Measurements from ENCODE around the gene HPSE2. TPM values are rescaled to one million over a fixed set of nuclear protein-coding genes. Genes with fewer than 3 reads are reported as not detected.

Gene HPSE2
- total RNA-seq, 1 experiment from 2014 or later, result 0.05 TPM

DNA sequence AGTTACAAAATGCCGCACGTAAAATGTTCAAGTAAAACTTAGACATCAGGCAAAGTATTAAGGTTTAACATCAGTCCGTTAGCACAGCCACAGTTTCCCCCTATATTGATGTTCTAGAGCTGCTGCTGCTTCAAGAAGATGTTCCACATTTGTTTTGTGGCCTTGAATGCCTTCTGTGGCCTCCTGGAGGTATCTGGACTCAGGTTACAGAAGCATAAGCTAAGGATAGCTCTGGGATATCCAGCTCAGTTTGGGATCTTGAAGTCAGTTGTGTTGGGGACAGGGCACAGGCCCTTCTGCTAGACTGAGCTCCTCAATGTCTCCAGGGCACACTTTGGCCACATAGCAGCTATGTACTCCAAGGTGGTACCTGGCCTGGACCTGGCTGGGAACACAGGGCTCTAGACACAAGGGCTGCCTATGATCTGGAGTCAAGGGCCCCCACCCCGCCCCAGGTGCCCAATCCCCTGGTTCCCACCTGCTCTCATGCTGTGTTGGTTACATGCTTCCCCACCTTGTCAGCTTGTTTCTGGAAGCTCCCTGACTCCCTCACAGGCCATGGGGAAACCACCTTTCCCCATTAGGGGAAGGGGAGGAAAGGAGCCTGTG, 825.4 kb downstream of the HPSE2 start:
- Histone ChIP-seq H3K4me1 (ENCODE audit: control insufficient read depth in 1 of 2, insufficient read depth in 2 of 2, low read length in 2 of 2) (peaks cover 6 to 14% of the 10 kb centered on the region in 2 experiments), H3K27me3 (ENCODE audit: insufficient read depth, low read length) (no peaks in the 10 kb centered on the region), H2AFZ (ENCODE audit: low read depth, low read length, poor library complexity, severe bottlenecking) (no peak overlapping the region), H3K9ac (ENCODE audit: low read length) (no peak overlapping the region), H4K20me1 (ENCODE audit: insufficient read depth) (no peaks in the 10 kb centered on the region), H3K27ac (ENCODE audit: low read depth, low read length) (no peak overlapping the region), H3K4me3 (replicated peaks in 1 of 2; ENCODE audit: low read depth in 1 of 2, low read length in 2 of 2) (no peak overlapping the region), H3K9me2 (ENCODE audit: insufficient read depth) (no peaks in the 10 kb centered on the region), H3K79me2 (ENCODE audit: insufficient read depth, low read length) (0 out of 2 replicates have a peak, but pooled peaks cover 7% of the 10 kb centered on the region), H3K9me3 (ENCODE audit: control insufficient read depth in 1 of 2, insufficient read depth in 1 of 2, low read depth in 1 of 2, low read length in 2 of 2) (no peaks in the 10 kb centered on the region), H3K36me3 (ENCODE audit: control insufficient read depth in 1 of 2, insufficient read depth in 2 of 2, low read length in 2 of 2) (no peaks in the 10 kb centered on the region), H3K4me2 (ENCODE audit: low read length) (no peak overlapping the region)
- ATAC-seq (no peak), DNase-seq (ENCODE audit: low read depth, low spot score) (no peak)
- no TSS peak for BruUV-seq (replicated peaks)
- intact Hi-C loops (cut with micrococcal nuclease), result loop anchor here (10.0 kb wide), 1 partner anchor 145 kb away; the partner anchor contains the start of gene LOXL4
- TF ChIP-seq, protein P1, sequence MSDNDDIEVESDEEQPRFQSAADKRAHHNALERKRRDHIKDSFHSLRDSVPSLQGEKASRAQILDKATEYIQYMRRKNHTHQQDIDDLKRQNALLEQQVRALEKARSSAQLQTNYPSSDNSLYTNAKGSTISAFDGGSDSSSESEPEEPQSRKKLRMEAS (IDR thresholded peaks at IDR 0.05), result no peak
- TF ChIP-seq POLR2A (IDR thresholded peaks at IDR 0.05; ENCODE audit: borderline replicate concordance, extremely low read depth, insufficient read depth, insufficient read length), result no peak
- no peak for TF ChIP-seq EZH2 (IDR thresholded peaks at IDR 0.05)
- no peak for TF ChIP-seq ZNF274 (IDR thresholded peaks at IDR 0.05; ENCODE audit: low read depth, low read length)
- no peak for TF ChIP-seq CEBPB (IDR thresholded peaks at IDR 0.05; ENCODE audit: low read depth)
- no peak for TF ChIP-seq JUND (IDR thresholded peaks at IDR 0.05)
- TF ChIP-seq CBX3 (IDR thresholded peaks at IDR 0.05; ENCODE audit: low read depth), result no peak
- TF ChIP-seq FOSL1 (IDR thresholded peaks at IDR 0.05; ENCODE audit: low read depth), result no peak
- ChIA-PET RAD21 (ENCODE audit: low non-redundant PET in 1 of 2, low total read pairs in 2 of 2, uncharacterized antibody in 2 of 2, unreplicated experiment in 2 of 2) (no interaction called here), CTCF (interaction anchor here (1.8 kb wide), 1 partner anchor 15 kb away, joined by 6 read pairs; no protein-coding TSS in a partner anchor), POLR2A (interaction anchor here (1.8 kb wide), 1 partner anchor 12 kb away, joined by 3 read pairs; no protein-coding TSS in a partner anchor)

- Histone ChIP-seq H2AFZ (ENCODE audit: low read depth, low read length, poor library complexity, severe bottlenecking) (no peak overlapping the region), H3K27ac (ENCODE audit: low read depth, low read length) (no peak overlapping the region), H4K20me1 (ENCODE audit: insufficient read depth) (no peaks in the 10 kb centered on the region), H3K9ac (ENCODE audit: low read length) (no peak overlapping the region), H3K36me3 (ENCODE audit: control insufficient read depth in 1 of 2, insufficient read depth in 2 of 2, low read length in 2 of 2) (no peaks in the 10 kb centered on the region), H3K4me3 (replicated peaks in 1 of 2; ENCODE audit: low read depth in 1 of 2, low read length in 2 of 2) (no peak overlapping the region), H3K9me3 (ENCODE audit: control insufficient read depth in 1 of 2, insufficient read depth in 1 of 2, low read depth in 1 of 2, low read length in 2 of 2) (no peaks in the 10 kb centered on the region), H3K9me2 (ENCODE audit: insufficient read depth) (no peaks in the 10 kb centered on the region), H3K4me2 (ENCODE audit: low read length) (no peak overlapping the region), H3K4me1 (ENCODE audit: control insufficient read depth in 1 of 2, insufficient read depth in 2 of 2, low read length in 2 of 2) (peaks cover 0 to 3% of the 10 kb centered on the region in 2 experiments; a peak in 2 of 4 replicates), H3K79me2 (ENCODE audit: insufficient read depth, low read length) (0 out of 2 replicates have a peak, but pooled peaks cover 2% of the 10 kb centered on the region), H3K27me3 (ENCODE audit: insufficient read depth, low read length) (no peaks in the 10 kb centered on the region)
- TF ChIP-seq EZH2 (IDR thresholded peaks at IDR 0.05) (no peak), YY1 (IDR thresholded peaks at IDR 0.05; ENCODE audit: extremely low read depth, insufficient replicate concordance, low read depth, low read length) (no peak), POLR2A (IDR thresholded peaks at IDR 0.05; ENCODE audit: borderline replicate concordance, extremely low read depth, insufficient read depth, insufficient read length) (no peak), SIN3A (IDR thresholded peaks at IDR 0.05; ENCODE audit: low read depth) (no peak), EZH2phosphoT487 (IDR thresholded peaks at IDR 0.05; ENCODE audit: borderline replicate concordance) (no peak), TCF7L2 (IDR thresholded peaks at IDR 0.05; ENCODE audit: borderline replicate concordance, extremely low read depth, insufficient read depth, insufficient read length) (no peak), JUND (IDR thresholded peaks at IDR 0.05) (no peak), CEBPB (IDR thresholded peaks at IDR 0.05; ENCODE audit: low read depth) (no peak), ZNF274 (IDR thresholded peaks at IDR 0.05; ENCODE audit: low read depth, low read length) (no peak), ZFX (IDR thresholded peaks at IDR 0.05) (no peak), ELF1 (IDR thresholded peaks at IDR 0.05; ENCODE audit: borderline replicate concordance, low read depth) (no peak), EGR1 (IDR thresholded peaks at IDR 0.05; ENCODE audit: low read depth) (no peak), POLR2AphosphoS5 (IDR thresholded peaks at IDR 0.05; ENCODE audit: low read depth, low read length) (no peak)
- TF ChIP-seq, protein P2, sequence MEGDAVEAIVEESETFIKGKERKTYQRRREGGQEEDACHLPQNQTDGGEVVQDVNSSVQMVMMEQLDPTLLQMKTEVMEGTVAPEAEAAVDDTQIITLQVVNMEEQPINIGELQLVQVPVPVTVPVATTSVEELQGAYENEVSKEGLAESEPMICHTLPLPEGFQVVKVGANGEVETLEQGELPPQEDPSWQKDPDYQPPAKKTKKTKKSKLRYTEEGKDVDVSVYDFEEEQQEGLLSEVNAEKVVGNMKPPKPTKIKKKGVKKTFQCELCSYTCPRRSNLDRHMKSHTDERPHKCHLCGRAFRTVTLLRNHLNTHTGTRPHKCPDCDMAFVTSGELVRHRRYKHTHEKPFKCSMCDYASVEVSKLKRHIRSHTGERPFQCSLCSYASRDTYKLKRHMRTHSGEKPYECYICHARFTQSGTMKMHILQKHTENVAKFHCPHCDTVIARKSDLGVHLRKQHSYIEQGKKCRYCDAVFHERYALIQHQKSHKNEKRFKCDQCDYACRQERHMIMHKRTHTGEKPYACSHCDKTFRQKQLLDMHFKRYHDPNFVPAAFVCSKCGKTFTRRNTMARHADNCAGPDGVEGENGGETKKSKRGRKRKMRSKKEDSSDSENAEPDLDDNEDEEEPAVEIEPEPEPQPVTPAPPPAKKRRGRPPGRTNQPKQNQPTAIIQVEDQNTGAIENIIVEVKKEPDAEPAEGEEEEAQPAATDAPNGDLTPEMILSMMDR (IDR thresholded peaks at IDR 0.05 in 2 of 3, conservative IDR thresholded peaks at IDR 0.05 in 1 of 3; ENCODE audit: borderline replicate concordance in 1 of 3, insufficient read depth in 1 of 3, low read depth in 2 of 3, low read length in 2 of 3), result no peak
- TF ChIP-seq, protein P1 (IDR thresholded peaks at IDR 0.05), result no peak
- TF ChIP-seq, protein P3, sequence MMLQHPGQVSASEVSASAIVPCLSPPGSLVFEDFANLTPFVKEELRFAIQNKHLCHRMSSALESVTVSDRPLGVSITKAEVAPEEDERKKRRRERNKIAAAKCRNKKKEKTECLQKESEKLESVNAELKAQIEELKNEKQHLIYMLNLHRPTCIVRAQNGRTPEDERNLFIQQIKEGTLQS (IDR thresholded peaks at IDR 0.05), result no peak
- ChIA-PET POLR2A (no interaction called here), RAD21 (ENCODE audit: low non-redundant PET in 1 of 2, low total read pairs in 2 of 2, uncharacterized antibody in 2 of 2, unreplicated experiment in 2 of 2) (no interaction called here), CTCF (interaction anchor here (1.8 kb wide), 1 partner anchor 17 kb away, joined by 6 read pairs; no protein-coding TSS in a partner anchor)
- intact Hi-C loops (cut with micrococcal nuclease), result no loop called here
- ATAC-seq (no peak), DNase-seq (ENCODE audit: low read depth, low spot score) (no peak)
- no TSS peak for BruUV-seq (replicated peaks)
These were observed 826.9 kb downstream of the HPSE2 start for GRCh38 chr10:98408799-98409198.

All from HCT116 (cell line).